NCI-H1694 (cell line): ENCODE measurements around the gene ZNF724.
"Not testable (repeated sequence)": the region's sequence is repeated elsewhere in the genome, so short reads cannot be mapped to it uniquely, and the experiment has no call there.

Experiments
- DNase-seq: peaks from one replicate; lab custom pipeline; 2025; lab: John Stamatoyannopoulos, UW

Gene ZNF724

GRCh38 chr19:23249911-23250649, at the start of gene ZNF724:
TSS of gene ZNF724 (minus strand) at chr19:23250394. CDS start at chr19:23250242, 152 bp downstream.
- DNase-seq = peak; percentile 97

- no peak for DNase-seq
These were observed 43.9 kb upstream of the ZNF724 start for GRCh38 chr19:23294141-23294540.

- not testable (repeated sequence) for DNase-seq
These were observed 39.8 kb upstream of the ZNF724 start for GRCh38 chr19:23289966-23290365.

DNA sequence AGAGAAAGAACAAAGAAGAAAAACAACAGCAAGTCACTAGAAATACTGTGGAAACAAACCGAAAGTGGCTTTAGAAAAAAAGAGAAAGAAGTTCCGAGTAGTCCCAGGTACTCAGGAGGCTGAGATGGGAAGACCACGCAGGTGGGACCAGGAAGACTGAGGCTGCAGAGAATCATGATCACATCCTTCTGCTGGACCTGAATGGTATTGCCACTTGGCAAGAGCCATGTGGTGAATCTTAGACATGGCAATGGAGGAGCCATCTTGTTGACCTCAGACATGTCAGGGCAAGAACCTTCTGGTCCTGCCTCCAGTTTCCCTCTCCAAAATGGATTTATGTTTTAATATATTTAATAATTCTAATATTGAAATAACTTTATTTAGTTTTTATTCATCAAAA, 37.4 kb upstream of the ZNF724 start:
- DNase-seq = no peak

GRCh38 chr19:23286477-23286876, 36.3 kb upstream of the ZNF724 start:
- no peak for DNase-seq

- DNase-seq = no peak
These were observed 35.8 kb upstream of the ZNF724 start for GRCh38 chr19:23285948-23286347.

DNA sequence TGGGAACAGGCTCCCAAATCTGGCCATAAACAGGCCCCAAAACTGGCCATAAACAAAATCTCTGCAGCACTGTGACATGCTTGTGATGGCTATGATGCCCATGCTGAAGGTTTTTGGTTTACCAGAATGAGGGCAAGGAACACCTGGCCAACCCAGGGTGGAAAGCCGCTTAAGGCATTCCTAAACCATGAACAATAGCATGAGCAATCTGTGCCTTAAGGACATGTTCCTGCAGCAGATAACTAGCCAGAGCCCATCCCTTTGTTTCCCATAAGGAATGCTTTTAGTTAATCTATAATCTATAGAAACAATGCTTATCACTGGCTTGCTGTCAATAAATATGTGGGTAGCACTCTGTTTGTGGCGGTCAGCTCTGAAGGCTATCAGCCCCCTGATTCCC, 35.1 kb upstream of the ZNF724 start:
- not testable (repeated sequence) for DNase-seq

DNA sequence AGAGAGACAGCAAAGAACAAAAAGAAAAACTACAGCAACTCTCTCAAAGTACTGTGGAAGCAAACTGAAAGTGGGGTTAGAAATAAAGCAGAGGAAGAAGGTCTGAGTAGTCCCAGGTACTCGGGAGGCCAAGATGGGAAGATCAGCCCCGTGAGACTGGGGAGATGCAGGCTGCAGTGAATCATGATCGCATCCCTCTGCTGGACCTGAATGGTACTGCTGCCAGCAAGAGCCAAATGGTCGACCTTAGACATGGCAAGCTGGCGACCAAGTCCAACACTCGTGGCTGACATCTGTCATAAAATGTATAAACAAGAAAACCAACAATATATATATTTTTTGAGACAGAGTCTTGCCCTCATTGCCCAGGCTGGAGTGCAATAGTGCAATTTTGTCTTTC, 33.7 kb upstream of the ZNF724 start:
- DNase-seq = peak; percentile 49

GRCh38 chr19:23281663-23282276, 31.6 kb upstream of the ZNF724 start:
- no peak for DNase-seq

GRCh38 chr19:23278118-23278517, 27.9 kb upstream of the ZNF724 start:
- not testable (repeated sequence) for DNase-seq

DNA sequence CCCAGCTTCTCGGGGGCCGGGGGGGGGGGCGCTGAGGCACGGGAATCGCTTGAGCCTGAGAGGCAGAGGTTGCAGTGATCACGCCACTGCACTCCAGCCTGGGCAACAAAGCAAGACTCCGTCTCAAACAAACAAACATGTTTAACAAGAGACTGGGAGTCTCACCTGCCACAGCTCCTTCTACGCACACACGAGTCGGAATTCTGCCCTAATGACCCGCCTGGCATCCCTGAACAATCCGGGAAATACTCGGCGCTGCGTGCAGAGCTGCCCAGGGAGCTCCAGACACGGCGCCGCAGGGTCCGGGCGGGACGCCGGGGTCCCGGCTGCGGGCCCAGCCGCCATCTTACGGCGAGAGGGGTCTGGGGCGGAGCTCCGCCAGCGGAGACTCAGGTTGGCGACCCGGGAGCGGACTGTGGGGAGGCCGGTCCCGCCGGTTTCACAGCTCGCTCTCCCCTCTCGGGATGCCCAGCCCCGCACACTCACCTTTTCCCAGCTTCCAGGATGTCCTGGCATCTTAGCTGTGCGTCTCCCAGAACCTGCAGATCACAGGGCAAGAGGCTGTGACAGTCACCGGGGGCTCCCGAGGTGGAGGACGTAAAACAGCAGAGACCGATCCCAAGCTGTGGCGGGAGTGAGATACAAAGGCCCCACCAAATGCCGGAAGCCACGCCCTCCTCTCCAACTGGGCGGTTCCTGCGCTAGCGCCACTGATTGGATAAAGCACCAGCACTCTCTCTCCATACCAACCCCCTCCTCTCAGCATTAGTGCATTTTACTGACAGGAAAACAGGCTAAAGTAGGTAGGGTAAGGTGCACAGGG, 23.6 kb upstream of the ZNF724 start:
- DNase-seq = peak; percentile 95

DNA sequence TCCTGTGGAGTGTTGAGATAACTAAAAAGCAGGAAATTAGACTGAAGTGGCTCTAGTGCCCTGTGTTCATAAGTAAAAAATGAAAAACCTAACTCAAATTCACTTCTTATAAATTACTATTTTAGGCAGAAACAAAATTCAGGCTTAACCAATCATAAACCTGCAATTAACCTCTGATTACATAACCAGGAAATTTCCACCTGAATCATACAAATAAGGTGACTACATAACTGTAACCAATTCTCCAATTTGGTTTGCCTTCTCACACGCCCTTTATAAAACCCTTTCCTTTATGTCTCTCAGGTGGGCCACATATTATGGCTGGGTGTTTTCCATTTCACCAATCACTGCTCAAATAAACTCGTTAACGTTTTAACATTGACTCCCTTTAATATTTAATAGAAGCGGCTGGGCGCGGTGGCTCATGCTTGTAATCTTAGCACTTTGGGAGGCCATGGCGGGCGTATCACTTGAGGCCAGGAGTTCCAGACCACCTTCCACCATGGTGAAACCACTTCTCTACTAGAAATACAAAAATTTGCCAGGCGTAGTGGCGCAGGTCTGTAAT, 22.9 kb upstream of the ZNF724 start:
- DNase-seq = no peak

DNA sequence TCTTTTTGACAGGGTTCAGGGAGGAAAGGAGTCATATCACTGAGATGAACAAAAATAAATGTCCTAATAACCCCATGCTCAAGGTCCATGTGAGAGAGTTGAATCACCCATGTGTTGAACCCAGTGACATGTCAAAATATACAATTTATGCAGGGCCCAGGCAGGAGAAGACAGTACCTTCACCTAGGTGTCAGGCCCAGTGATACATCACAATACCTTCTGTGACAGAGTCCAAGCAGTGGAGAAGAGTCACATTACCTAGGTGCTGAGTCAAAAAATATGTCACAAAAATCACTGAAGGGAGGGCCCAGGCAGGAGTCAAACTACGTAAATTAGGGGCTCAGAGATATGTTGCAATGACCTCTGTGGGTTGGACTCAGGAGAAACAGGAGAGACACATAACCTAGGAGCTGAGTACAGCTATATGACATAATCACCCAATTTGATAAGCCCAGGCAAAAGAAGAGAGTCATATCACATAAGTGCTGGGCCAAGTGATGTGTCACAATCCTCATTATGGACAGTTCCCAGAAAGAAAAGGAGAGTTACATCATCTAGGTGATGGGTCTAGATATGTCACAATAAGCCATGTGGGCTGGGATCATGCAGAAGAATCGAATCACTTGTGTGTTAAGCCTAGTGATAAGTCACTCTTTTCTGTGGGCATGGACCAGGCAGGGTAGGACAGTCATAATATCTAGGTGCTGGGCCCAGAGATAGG, 13.8 kb upstream of the ZNF724 start:
- no peak for DNase-seq

- DNase-seq = no peak
These were observed 13.2 kb upstream of the ZNF724 start for GRCh38 chr19:23263396-23263795.

GRCh38 chr19:23262920-23263319, 12.7 kb upstream of the ZNF724 start:
- DNase-seq = no peak

DNA sequence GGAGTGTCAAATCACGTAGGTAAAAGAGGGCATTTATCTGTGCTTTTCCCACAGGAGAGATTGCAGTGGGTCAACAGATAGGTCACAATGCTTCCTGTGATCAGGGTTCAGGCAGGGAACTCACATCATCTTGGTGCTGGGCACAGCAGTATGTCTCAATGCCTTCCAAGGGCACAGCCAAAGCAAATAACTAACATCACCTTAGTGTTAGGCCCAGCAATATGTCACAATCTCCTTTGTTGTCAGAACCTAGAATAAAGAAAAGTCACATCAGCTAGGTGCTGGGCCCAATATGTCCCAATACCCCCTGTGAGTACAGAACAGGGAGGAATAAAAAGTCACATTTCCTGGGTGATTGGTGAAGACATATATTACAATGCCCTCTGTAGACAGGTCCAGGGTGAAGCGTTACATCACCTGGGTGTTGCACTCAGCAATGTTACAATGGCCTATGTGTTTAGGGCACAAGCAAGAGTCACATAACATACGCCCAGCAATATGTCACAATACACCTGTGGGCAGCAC, 11.4 kb upstream of the ZNF724 start:
- no peak for DNase-seq

GRCh38 chr19:23260956-23261355, 10.8 kb upstream of the ZNF724 start:
- no peak for DNase-seq

DNA sequence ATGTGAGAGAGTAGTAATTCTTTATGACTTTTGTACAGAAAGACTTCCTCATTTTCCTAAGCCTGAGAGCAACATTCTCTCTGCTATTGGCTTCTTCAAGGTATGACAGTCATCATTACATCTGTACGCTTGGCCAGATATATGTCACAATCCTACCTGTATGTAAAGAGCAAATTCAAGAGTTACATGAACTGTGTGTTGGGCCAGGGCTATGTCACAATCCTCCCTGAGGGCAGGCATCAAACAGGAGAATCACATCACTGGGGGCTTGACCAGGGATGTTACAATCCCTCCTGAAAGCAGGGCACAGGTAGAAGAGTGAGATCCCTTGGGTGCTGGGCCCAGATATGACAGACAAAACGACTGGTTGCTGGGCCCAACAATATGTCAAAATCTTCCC, 9.8 kb upstream of the ZNF724 start:
- DNase-seq = no peak

GRCh38 chr19:23255700-23256099, 5.5 kb upstream of the ZNF724 start:
- DNase-seq = no peak

- DNase-seq = no peak
These were observed 4.1 kb upstream of the ZNF724 start for GRCh38 chr19:23254141-23254910.

GRCh38 chr19:23253256-23253655, 3.1 kb upstream of the ZNF724 start:
- not testable (repeated sequence) for DNase-seq
